Esophagus (tissue), 2 donors: ENCODE results near the gene SERF2. TPM values are rescaled to one million over a fixed set of nuclear protein-coding genes. Genes with fewer than 3 reads are reported as not detected.
"Not testable (repeated sequence)": the region's sequence is repeated elsewhere in the genome, so short reads cannot be mapped to it uniquely, and the experiment has no call there.

Experiments used
- H3K27ac ChIP-seq, 2 donors: one replicate each; pipeline ENCODE4 v1.5.1; 2013; ENCODE audit warnings: low read depth in 2 of 2, mild to moderate bottlenecking in 2 of 2, inconsistent platforms in 1 of 2, low read length in 1 of 2, moderate library complexity in 1 of 2
- H3K27me3 ChIP-seq, 2 donors: one replicate each; pipeline ENCODE4 v1.6.1; 2013; ENCODE audit warnings: low read length in 2 of 2, control low read depth in 1 of 2, mild to moderate bottlenecking in 1 of 2; ENCODE audit not compliant: insufficient read depth in 2 of 2, control insufficient read depth in 1 of 2
- H3K36me3 ChIP-seq, 2 donors: one replicate each; pipeline ENCODE4 v1.6.1; 2013; ENCODE audit warnings: low read length in 1 of 2; ENCODE audit not compliant: control insufficient read depth in 2 of 2, insufficient read depth in 2 of 2
- H3K4me1 ChIP-seq, 2 donors: one replicate each; pipeline ENCODE4 v1.6.1; 2013; ENCODE audit warnings: low read length in 1 of 2; ENCODE audit not compliant: control insufficient read depth in 2 of 2, insufficient read depth in 2 of 2
- H3K4me3 ChIP-seq, 2 donors: one replicate each; pipeline ENCODE4 v1.5.1; 2013; ENCODE audit warnings: low read length in 2 of 2, mild to moderate bottlenecking in 2 of 2, low read depth in 1 of 2, moderate library complexity in 1 of 2
- H3K9me3 ChIP-seq, 2 donors: one replicate each; pipeline ENCODE4 v1.6.1; 2013; ENCODE audit warnings: mild to moderate bottlenecking in 2 of 2, low read depth in 1 of 2, low read length in 1 of 2, moderate library complexity in 1 of 2; ENCODE audit not compliant: control insufficient read depth in 2 of 2, insufficient read depth in 1 of 2
- WGBS, 2 donors: extraction: QIAGEN DNeasy Blood & Tissue Kit; methylation state at CpG; one replicate each; pipeline ENCODE4 v1.1.7; 2013; 5-methylcytosine and 5-hydroxymethylcytosine counted together
- polyA plus RNA-seq, 2 donors: library from polyadenylated mRNA; stranded (reverse); fragments of 200-250 nt; gene quantifications; one replicate each; pipeline ENCODE4 v1.2.3, GENCODE V29; 2013
- donor health status: healthy with polysubstance abuse.
- donor health status: Bipolar disorder and iron deficiency.

SERF2 gene
- polyA plus RNA-seq, 2 donors, result 1,288 to 2,170 TPM

DNA sequence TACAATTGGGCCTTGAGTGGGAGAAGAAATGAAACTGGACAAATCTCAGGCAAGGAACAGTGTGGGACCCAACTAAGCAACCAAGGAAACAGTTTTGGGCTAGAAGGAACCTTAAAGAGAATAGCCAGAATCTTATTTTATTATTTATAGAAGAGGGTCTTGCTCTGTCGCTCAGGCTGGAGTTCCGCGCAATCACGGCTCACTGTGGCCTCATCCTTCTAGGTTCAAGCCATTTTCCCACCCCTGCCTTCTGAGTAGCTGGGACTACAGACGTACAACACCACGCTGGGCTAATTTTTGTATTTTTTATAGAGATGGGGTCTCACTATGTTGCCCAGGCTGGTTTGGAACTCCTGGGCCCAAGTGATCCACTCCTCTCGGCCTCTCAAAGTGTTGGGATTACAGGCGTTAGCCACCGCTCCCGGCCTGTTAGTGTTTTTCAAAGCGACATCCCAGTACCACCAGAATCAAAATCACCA is 33.9 kb downstream of the SERF2 start:
- no peak overlapping the region for H3K27ac ChIP-seq
- no peaks in the 10 kb centered on the region for H3K27me3 ChIP-seq
- no peaks in the 10 kb centered on the region for H3K36me3 ChIP-seq
- peak overlapping the region in 1 of 2 donors; percentile 63 for H3K4me3 ChIP-seq
- H3K9me3 ChIP-seq, result no peaks in the 10 kb centered on the region
- WGBS, 2 donors, result 95 to 98% methylated on average over 11 of the region's 11 CpGs
- H3K4me1 ChIP-seq, result peaks cover 0 to 2% of the 10 kb centered on the region in 2 donors

DNA sequence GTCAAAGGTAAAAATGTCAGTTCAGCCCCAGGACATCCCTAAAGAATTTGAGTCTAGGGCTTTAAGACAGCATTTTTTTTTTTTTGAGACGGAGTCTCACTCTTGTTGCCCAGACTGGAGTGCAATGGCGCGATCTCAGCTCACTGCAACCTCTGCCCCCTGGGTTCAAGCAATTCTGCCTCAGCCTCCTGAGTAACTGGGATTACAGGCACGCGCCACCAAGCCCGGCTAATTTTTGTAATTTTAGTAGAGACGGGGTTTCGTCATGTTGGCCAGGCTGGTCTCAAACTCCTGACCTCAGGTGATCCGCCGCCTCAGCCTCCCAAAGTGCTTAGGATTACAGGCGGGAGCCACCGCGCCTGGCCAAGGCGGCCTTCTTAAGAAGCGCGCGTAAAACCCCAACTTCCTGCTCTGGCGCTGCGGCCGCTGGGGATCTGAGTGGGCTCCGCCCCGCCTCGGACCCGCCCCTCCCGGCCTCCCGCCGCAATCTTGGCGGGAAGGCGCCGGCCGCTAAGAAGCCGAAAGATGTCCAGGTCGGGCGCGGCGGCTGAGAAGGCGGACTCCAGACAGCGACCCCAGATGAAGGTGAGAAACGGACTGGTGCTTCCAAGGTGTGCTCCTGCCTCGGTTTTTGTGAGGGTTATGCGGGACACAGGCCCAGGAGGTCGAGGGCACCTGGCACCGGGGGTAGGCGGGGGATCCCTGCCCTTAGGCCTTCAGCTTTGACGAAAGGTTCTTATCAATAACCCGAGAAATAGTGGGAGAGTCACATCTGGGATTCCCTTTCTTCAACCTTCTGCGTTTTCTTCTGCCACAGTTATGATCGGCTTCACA is 34.6 kb downstream of the SERF2 start, which contains the start of gene WDR76:
Gene WDR76, plus strand, starts transcription at position 495 of the 834 bp plus-strand sequence. Its CDS starts 31 bp downstream, at position 526.
- H3K27me3 ChIP-seq, result no peaks in the 10 kb centered on the region
- peaks cover 0 to 2% of the 10 kb centered on the region in 2 donors for H3K4me1 ChIP-seq
- peak within 1 kb of the TSS; percentile 63 to 65 for H3K4me3 ChIP-seq
- no peaks in the 10 kb centered on the region for H3K9me3 ChIP-seq
- WGBS, 2 donors, result 5% methylated on average over 48 of the region's 48 CpGs
- no peaks in the 10 kb centered on the region for H3K36me3 ChIP-seq
- H3K27ac ChIP-seq, result peak within 1 kb of the TSS; percentile 80 to 87

DNA sequence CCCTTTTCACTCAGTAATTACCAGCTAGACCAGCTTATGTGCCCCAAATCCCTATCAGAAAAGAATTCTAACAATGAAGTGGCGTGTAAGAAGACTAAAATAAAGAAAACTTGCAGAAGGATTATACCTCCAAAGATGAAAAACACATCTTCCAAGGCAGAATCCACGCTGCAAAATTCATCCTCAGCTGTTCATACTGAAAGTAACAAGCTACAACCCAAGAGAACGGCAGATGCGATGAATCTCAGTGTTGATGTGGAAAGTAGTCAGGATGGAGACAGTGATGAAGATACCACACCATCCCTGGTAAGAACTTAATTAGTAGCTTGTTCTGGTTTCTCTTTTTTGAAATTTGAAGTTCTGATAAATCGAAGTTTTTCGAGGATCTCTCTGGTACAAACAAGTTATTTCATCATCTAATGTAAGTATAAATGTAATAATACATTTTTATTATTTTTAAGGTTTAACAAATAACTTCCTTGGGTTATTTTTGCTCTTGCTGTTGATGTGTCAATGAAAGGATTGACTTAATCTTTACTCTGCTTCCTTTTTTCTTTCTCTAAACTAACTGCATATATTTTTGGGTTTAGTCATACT is 36.0 kb downstream of the SERF2 start:
- Histone ChIP-seq H3K4me1 (peaks cover 0 to 2% of the 10 kb centered on the region in 2 donors), H3K27ac (no peak overlapping the region), H3K4me3 (peak overlapping the region in 1 of 2 donors; percentile 63), H3K9me3 (no peaks in the 10 kb centered on the region), H3K36me3 (no peaks in the 10 kb centered on the region), H3K27me3 (no peaks in the 10 kb centered on the region)
- 44 to 47% methylated on average over 6 of the region's 6 CpGs for WGBS, 2 donors

DNA sequence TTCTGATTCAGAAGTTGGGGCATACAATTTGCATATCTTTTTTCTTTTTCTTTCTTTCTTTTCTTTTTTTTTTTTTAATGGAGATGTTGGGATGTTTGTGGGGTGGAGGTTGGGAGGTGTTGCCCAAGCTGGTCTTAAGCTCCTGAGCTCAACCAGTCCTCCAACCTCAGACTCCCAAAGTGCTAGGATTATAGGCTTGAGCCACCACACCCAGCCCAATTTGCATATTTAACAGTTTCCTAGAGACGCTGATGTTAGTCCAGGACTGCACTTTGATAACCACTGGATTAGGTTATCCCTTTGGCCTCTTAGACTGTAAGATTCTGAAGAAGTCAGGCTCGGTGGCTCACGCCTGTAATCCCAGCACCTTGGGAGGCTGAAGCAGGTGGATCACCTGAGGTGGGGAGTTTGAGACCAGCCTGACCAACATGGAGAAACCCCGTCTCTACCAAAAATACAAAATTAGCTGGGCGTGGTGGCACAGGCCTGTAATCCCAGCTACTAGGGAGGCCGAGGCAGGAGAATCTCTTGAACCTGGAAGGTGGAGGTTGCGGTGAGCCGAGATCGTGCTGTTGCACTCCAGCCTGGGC is 37.9 kb downstream of the SERF2 start:
- WGBS, 2 donors, result 90 to 94% methylated on average over 9 of the region's 9 CpGs

DNA sequence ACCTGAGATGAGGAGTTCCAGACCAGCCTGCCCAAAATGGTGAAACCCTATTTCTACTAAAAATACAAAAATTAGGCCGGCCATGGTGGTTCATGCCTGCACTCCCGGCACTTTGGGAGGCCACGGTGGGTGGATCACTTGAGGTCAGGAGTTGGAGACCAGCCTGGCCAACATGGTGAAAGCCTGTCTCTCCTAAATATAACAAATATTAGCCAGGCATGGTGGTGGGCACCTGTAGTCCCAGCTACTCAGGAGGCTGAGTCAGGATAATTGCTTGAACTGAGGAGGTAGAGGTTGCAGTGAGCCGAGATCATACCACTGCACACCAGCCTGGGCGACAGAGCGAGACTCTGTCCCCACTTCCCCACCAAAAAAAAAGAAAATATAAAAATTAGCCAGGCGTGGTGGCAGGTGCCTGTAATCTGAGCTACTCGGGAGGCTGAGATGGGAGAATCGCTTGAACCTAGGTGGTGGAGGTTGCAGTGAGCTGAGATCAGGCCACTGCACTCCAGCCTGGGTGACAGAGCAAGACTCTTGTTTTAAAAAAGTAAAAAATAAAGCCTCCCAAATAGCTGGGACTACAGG is 38.7 kb downstream of the SERF2 start:
- H3K27me3 ChIP-seq, H3K4me3 ChIP-seq, H3K36me3 ChIP-seq, H3K9me3 ChIP-seq, H3K4me1 ChIP-seq, H3K27ac ChIP-seq: not testable (repeated sequence)
- 95% methylated on average over 9 of the region's 9 CpGs for WGBS, 2 donors

More for the DNA sequence above, 37.9 kb downstream of the SERF2 start:
- H3K9me3 ChIP-seq, H3K36me3 ChIP-seq, H3K27me3 ChIP-seq, H3K4me3 ChIP-seq, H3K27ac ChIP-seq, H3K4me1 ChIP-seq: not testable (repeated sequence)

DNA sequence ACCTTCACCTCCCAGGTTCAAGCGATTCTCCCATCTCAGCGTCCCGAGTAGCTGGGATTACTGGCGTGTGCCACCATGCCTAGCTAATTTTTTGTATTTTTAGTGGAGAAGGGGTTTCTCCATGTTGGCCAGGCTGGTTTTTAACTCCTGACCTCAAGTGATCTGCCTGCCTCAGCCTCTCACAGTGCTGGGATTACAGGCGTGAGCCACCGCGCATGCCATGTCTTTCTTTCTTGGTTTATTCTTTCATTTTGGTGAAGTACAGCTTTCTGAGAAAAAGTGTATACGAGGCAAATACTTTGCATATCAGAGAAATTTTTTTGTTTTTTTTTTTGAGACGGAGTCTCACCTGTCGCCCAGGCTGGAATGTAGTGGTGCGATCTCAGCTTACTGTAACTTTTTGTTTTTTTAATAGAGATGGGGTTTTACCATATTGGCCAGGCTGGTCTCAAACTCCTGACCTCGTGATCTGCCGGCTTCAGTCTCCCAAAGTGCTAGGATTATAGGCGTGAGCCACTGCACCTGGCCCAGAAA is 39.5 kb downstream of the SERF2 start:
- H3K27me3 ChIP-seq, H3K9me3 ChIP-seq, H3K27ac ChIP-seq, H3K4me3 ChIP-seq, H3K36me3 ChIP-seq, H3K4me1 ChIP-seq: not testable (repeated sequence)
- 90 to 92% methylated on average over 14 of the region's 14 CpGs for WGBS, 2 donors

DNA sequence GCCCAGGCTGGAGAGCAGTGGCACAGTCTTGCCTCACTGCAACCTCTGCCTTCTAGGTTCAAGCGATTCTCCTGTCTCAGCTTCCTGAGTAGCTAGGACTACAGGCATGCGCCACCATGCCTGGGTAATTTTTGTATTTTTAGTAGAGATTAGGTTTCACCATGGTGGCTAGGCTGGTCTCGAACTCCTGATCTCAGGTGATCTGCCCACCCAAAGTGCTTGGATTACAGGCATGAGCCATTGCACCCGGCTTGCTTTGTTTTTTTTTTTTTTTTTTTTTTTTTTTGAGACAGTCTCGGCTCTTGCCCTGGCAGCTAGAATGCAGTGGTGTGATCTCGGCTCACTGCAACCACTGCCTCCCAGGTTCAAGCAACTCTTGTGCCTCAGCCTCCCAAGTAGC is 40.4 kb downstream of the SERF2 start:
- H3K27me3 ChIP-seq, H3K4me3 ChIP-seq, H3K4me1 ChIP-seq, H3K27ac ChIP-seq, H3K36me3 ChIP-seq, H3K9me3 ChIP-seq: not testable (repeated sequence)
- 94 to 96% methylated on average over 6 of the region's 6 CpGs for WGBS, 2 donors

DNA sequence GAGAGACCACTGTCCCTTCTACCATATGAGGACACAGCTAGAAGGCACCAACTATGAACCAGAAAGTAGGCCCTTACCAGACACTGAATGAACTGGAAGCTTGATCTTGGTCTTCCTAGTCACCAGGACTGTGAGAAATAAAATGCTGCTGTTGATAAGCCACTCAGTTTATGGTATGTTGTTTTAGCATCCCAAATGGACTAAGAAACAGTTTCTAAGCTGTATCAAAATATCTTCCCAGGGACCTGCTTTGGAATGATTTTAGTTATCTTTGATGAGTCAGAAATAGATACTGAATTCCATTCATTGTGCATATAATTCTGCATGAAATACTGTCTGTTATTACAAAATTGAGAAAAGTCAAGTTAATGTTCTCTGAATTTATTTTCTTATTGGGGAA is 53.3 kb downstream of the SERF2 start:
- H3K27me3 ChIP-seq, result no peaks in the 10 kb centered on the region
- no peaks in the 10 kb centered on the region for H3K9me3 ChIP-seq
- no peaks in the 10 kb centered on the region for H3K4me1 ChIP-seq
- H3K4me3 ChIP-seq, result no peak overlapping the region
- H3K36me3 ChIP-seq, result peaks cover 0 to 3% of the 10 kb centered on the region in 2 donors
- no peak overlapping the region for H3K27ac ChIP-seq
